Inferior parietal cortex (tissue), 1 donor: Measurements from ENCODE around the gene MEN1.

Experiments used
- DNase-seq: peaks from one replicate; pipeline ENCODE4 v3.0.0-alpha.2; 2016; ENCODE audit errors: extremely low spot score

Gene MEN1

DNA sequence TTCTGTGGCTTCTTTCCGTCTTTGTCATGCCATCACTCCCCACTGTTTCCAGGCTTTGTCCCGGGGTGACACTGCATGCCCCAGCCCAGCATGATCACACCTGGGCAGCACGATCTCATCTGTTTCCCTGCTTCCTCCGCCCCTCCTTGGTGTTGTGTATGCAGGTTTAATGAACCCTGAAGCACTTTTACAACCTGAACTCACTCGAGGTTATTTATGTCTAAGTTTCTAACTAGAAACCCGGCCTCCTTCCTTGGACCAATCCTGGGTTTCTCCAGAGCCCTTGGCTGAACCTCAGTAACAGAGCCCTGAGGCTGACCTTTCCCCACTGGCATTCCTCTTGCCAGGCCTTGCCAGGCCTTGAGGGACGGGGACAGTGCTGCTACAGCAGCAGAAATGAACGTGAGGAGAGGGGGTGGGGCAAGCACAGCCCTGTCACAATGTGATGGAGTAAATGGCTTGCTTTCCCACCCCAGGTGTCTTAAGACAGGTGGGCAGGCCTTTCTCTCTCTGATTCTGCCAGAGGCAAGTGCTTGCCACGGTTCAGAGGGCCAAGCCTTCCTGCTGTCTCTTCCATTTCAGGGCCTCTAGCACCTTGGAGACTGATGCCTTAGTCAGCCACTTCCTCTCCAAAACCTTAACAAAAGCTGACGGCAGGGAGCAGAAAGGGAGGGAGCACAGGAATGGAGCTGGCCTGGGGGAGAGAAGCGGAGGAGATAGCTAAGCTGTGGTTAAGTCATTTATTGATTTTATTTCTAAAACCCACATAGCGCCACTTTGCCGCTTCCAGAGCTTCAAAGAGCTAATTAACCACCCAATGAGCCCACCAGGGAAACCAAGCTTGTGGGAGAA lies 47.5 kb downstream of the MEN1 start:
- no peak for DNase-seq

DNA sequence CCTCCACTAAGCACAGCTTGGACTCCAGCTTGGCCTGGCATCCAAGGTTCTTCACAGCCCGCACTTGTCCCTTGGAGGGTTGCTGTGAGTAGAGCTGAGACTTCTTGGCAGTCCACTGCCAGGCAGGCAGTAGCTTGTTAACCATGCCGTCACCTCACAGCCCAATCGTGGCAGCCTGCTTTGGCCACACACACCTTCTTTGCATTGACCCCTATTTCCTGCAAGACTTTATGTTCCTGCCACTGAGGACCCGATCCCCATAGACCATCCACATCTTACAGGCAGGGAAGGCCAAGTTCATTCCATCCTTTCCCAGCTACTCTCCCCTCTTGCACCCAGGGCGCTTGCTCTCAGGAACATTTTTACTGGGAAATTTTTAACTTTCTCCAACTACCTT lies 48.1 kb downstream of the MEN1 start:
- DNase-seq: no peak

DNA sequence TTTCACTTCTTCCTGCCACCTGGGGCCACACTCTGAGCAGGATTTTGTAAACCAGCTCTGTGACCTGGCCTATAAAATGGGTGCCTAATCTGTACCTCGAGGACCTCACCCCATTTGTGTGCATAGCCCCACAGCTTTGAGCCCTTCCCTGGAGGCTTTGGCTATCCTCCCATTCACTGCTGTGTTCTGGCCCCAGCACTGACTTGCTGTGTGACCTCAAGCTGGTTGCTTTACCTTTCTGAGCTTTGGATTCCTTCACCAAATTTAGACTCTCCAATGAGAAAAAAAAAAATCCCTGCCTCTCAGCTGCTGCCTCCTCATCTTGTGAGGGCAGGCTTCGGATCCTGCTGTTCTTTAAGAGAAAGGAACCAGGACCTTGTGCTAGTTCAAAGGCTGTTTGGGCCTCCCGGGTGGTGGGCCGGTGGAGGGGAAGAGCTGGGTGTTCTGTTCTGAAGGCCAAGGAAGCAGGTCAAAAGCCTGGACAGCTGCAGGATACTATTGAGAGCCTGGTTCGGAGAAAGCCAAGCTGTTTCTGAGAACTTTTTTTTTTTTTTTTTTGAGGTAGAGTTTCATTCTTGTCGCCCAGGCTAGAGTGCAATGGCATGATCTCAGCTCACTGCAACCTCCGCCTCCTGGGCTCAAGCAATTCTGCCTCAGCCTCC lies 49.5 kb downstream of the MEN1 start:
- DNase-seq: no peak

DNA sequence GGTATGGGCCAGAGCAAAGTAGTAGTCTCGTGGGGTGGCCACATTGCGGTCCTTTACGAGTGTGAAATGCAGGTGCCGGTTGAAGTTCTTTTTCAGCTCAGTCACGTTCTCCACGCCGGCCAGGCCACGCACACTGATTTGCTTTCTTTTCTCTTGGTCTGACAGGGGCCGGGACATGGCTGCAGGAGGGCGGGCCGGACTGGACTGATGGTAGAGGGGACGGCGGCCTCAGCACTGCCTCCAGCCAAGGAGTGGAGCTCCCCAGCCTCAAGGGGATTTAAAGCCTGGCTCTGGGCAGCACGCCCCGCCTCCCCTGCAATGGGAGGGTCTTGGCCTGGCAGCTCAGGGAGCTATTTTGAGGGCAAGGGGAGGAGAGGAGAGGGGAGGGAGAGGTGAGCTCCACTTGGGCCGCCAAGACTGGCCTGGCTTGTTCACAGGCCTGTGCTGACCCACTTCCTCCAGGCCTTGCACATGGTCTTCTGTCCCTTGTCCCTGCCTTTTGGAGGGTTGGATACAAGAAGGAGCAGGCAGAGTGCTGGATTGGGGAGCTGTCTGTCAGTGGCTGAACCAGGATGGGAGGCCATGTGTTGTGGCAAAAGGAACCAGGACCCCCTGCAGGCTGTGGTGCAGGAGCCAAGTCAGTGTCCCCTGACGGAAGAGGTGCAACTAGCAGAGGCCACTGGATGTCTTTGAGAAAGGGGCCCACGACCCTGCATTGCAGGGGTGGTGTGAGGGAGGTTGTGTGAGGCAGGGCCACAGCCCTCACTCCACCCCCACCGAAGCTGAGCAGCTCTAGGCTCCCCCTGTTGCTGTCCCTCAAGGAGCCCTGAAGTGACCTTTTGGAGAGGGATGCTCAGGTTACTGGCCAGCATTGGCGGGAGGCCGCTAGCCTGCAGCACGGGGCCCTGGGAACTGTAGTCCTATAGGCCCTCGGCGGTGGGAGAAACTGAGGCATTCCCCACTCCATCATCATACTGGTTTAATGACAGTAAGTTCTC lies 50.3 kb downstream of the MEN1 start, which contains the start of gene PYGM:
Gene PYGM (minus strand): TSS at position 253 of the 998 bp plus-strand sequence. CDS start 76 bp downstream, at position 177.
- DNase-seq: no peak

DNA sequence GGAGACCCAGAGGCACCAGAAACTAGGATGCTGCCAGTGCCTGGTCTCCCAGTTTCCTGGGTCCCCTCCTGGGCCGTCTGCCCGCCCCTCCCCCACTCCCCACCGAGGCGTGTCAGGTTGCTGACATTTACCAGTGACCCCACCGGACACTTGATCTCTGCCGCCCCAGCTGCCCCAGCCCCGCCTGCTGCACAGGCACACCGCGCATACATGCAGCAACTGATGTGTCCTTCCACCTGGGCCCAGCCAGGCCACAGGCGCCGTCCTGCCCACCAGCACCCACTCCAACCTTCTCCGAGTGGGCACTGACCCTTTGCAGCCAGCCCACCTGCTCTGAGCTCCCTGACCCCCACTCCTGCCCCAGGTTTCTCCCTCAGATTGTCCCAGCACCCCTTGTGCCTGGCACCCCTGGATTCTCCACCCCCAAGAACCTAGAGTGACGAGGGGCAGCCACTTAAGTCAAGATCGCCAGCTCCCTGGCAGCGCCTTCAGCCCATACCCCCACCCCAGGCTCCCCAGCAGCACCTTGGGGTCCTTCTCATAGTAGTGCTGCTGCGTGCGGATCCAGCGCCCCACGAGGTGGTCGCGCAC lies 51.1 kb downstream of the MEN1 start:
- DNase-seq: no peak

DNA sequence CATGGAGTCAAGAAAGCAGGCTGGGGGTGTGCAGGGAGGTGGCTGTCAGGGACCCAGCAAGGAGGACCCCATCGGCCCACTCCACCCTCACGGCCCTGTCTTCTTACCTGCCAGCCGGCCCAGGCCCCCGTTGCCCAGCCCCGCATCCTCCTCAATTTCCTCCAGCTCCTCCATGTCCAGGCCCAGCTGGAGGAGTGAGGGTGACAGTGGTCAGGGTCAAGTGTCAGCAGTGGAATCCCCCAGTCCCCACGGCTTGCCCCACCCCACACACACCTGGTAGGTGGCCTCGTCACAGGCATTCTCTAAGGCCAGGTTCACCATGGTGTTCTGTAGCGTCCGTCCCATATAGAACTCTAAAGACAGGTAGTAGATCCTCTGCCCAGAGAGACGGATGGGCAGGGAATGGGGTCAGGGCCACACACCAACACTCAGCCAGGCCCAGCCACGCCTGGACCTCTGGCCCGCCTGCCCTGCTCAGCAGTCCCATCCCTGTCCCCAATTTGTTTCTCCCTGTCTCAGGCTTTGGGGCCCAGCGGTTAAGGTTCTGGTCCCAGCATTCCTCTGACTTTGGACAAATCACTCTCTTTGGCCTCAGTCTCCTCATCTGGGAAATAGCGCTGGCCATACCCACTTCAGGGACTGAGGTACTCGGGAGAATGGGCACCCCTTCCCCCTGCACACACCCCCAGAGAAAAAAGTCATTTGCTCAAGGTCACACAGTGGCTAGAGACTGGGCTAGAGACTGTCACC lies 51.8 kb downstream of the MEN1 start:
- no peak for DNase-seq

DNA sequence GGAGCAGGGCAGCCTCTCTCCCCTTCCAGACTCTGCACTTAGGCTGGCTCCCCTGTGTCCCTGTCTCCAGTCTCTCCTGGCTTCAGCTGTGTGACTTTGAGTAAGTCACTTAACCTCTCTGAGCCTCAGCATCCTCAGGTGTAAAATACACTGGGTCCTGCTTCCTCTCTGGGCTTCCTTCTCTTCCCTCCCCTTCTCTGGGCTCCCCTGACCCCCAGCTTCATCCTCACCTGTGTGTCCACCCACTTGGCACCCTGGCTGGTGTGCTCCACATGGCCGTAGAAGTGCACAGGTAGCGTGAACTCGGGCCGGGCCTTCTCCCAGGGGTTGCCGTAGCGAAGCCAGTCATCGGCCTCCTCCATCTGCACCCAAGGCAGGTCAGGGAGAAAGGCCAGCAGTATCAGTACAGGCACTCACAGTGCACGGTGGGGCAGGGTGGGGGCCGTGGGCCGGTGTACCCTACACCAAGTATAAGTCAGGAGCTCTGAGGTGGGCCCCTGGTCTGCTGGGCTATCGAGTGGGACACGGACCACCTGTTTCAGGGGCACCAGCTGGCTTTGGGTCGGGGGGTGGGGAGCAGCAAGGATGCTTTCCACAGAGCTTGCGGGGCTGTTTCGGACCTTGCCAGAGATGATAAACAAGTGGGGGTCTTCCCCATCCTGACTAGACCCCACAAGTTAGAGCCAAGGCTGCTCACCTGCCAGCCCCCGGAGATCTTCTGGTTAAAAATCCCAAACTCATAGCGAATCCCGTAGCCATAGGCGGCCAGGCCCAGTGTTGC lies 52.6 kb downstream of the MEN1 start:
- DNase-seq: no peak

DNA sequence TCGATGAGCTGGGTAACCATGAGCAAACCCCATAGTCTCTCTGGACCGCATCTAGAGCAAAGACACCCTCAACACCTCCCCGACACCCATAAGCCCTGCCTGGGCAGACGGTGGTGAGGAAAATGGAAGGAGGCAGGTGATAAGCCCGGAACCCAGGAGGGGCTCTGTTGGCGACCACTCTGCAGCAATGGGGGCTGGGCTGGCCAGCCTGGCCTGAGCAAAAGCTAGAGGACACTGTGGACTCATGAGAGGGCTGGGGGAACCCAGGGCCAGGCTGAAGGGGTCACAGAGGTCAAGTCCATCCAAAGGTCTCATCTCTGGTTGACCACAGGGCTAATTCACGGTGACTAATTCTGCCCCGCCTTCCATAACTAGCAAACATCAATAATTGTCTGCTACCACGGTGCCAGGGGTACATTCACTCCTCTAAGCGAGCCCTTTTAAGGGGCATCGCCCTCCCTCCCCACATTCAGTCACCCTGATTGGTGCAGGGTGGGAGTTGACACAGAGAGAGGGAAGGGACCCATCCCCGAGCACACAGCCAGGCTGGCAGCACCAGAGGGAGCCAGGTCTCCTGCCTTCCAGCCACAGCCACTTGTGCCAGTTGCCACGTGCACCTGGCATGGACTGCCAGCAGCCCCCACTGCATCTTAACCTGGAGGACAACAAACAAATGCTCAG lies 54.5 kb downstream of the MEN1 start:
- no peak for DNase-seq

DNA sequence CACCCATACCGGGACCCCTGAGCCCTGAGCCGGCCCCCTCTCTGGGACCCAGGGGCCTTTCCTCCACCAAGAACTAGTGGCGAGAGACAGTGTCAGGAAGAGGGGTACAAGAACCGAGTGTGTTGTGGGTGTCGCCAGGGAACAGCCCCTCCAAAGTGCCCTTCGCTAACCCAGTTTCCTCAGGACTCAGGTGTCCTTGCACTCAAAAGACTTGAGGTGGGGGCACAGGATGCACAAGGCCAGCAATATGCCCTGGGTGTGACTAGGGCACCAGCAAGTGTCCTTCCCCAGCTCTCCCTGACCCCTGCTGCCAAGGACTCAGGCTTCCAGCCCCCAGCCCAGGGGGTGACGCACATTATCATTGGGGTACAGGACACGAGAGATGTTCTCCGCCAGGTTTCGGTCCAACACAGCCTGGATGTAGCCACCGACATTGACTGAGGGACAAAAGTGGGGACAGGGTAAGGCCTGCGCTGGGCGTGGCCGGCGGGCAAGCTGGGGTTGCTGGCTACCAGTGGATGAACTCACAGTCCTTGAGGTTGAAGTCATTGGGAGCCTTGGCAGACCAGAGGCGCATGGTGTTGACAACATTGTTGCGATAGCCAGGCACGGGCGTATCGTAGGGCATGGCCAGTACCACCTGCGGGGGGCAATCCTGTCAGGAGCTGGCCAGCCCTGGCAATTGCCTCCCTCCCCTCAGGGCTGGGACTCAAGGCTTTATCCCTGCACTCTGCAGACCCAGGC lies 55.3 kb downstream of the MEN1 start:
- DNase-seq: no peak

DNA sequence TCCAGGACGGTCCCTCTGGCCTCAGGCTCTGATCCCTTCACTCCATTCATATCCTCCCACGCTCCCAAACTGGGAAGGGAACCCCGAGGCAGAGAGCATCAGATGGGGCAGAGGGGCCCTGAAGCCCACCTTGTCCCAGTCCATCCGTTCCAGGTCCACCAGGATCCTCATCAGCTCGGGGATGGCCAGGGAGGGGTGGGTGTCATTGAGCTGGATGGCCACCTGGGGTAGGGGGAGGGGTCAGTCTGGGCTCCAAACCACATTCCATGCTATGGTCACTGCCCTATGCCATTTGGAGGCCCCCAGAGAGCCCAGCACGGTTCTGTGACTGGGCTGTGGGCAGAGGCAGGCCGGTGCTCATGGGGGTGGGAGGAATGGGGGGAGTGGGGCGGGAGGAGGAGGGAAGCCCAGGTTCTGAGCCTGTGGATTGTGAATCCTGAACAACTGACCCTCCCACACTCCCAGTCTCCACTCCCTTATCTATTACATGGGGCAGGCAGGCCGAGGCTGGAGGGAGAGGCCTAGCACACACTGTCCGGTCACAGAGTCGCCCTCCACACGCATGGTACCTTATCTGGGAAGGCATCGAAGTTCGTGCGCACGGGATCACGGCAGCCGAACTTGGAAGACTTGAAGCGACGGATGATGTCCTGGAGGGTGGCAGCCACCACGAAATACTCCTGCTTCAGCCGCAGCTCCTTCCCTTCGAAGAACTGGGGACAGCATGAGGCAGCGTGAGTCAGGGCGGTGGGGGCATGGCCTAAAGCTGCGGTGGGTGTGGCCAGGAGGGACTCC lies 56.0 kb downstream of the MEN1 start:
- no peak for DNase-seq
